ENCODE results near the gene ATG9A.

The ATG9A gene

DNA sequence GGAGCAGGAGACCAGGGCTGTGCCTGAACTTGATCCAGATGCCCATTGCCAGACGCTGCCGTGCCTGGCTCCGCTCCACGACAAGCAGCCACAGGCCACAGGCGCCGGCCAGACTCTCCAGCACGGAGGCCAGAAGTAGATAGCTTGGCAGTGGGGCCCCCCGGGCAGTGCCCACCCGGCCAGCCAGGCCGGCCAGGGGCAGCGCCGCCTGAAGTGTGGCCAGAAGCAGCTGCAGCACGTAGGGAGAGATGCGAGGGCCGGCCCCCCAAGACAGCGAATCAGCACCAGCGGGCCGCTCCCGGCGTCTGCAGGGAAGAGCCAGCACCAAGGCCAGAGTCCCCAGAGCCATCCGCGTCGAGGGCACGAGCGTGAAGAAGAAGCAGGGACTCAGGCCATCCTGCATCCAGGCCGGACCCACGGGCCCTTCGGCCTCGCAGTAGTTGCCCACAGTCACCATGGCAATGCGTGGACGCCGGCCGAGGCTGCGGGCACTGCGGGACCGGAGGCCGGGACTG is 11.2 kb downstream of the ATG9A start:
- peak overlapping the region; percentile 87; the same call in 1 of the 2 replicates for H3K9ac ChIP-seq (ENCODE audit: low read depth, low read length)

DNA sequence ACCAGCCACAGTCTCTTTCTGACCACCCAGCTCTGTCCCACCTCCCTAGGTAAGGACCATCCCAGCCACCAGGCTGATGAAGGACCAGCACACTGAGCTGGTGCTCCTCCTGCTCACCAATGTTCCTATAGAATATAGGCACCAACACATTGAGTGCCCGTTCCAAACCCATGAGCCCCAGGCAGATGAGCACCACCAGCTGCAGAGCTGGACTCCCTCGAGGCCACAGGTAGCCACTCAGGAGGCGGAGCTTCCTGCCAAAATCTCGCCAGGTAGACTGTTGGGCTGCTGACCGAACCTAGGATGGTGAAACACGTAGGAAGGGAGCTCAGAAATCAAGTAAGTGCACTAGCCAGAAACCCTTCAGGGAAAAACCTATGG is 12.9 kb downstream of the ATG9A start:
- Histone ChIP-seq H3K4me3 (ENCODE audit: low read length) (no peak overlapping the region), H3K9me3 (ENCODE audit: insufficient read depth, low read depth, low read length) (no peaks in the 10 kb centered on the region), H3K36me3 (ENCODE audit: insufficient read depth, low read depth, low read length) (peaks cover 44% of the 10 kb centered on the region), H3K9ac (ENCODE audit: low read depth, low read length) (peak overlapping the region; percentile 15; the same call in 1 of the 2 replicates), H3K27me3 (ENCODE audit: insufficient read depth, low read length) (no peaks in the 10 kb centered on the region), H3K27ac (ENCODE audit: low read length) (no peak overlapping the region), H3K4me1 (ENCODE audit: insufficient read depth, low read length) (peaks cover 3% of the 10 kb centered on the region; the same call in 1 of the 2 replicates)

More for the DNA sequence above, 11.2 kb downstream of the ATG9A start:
- Histone ChIP-seq H3K27ac (ENCODE audit: low read length) (peak overlapping the region; percentile 48), H3K9me3 (ENCODE audit: insufficient read depth, low read depth, low read length) (no peaks in the 10 kb centered on the region), H3K36me3 (ENCODE audit: insufficient read depth, low read depth, low read length) (peaks cover 45% of the 10 kb centered on the region), H3K27me3 (ENCODE audit: insufficient read depth, low read length) (no peaks in the 10 kb centered on the region), H3K4me1 (ENCODE audit: insufficient read depth, low read length) (peaks cover 3% of the 10 kb centered on the region; the same call in 1 of the 2 replicates), H3K4me3 (ENCODE audit: low read length) (peak overlapping the region; percentile 81)

DNA sequence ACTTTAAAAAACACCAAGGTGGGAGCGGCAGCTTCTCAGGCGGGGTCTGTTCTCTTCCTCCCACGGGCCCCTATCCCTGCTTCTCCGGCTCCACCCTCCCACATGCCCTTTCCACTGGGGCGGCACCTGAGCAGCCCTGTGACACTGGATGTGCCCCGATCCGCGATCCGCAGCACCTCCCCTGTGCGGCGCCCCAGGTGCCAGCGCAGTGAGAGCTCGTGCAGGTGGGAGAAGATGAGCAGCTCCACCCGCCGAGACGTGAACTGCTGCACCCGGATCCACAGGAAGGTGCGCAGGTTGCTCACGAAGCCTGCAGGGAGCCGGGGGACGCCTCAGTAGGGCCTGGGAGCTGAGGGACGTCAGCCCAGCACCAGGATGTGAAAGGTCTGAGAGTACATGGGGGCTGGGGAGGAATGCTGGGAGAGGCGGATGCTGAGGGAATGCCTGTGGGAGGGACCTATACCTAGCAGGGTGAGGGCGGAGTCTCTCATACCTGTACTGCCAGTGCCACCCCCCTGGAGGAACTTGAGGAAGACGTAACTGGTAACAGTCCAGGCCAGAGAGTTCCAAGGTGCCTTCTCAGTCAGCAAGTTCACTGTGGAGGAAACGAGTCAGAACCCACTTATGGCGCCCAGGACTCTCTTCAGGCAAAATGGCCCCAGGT is 13.4 kb downstream of the ATG9A start:
- H3K27ac ChIP-seq (ENCODE audit: low read length): no peak overlapping the region
- no peaks in the 10 kb centered on the region for H3K27me3 ChIP-seq (ENCODE audit: insufficient read depth, low read length)
- no peak overlapping the region for H3K4me3 ChIP-seq (ENCODE audit: low read length)
- no peaks in the 10 kb centered on the region for H3K9me3 ChIP-seq (ENCODE audit: insufficient read depth, low read depth, low read length)
- peak overlapping the region; percentile 15; the same call in 1 of the 2 replicates for H3K9ac ChIP-seq (ENCODE audit: low read depth, low read length)
- H3K36me3 ChIP-seq (ENCODE audit: insufficient read depth, low read depth, low read length): peaks cover 44% of the 10 kb centered on the region
- peaks cover 3% of the 10 kb centered on the region; the same call in 1 of the 2 replicates for H3K4me1 ChIP-seq (ENCODE audit: insufficient read depth, low read length)

DNA sequence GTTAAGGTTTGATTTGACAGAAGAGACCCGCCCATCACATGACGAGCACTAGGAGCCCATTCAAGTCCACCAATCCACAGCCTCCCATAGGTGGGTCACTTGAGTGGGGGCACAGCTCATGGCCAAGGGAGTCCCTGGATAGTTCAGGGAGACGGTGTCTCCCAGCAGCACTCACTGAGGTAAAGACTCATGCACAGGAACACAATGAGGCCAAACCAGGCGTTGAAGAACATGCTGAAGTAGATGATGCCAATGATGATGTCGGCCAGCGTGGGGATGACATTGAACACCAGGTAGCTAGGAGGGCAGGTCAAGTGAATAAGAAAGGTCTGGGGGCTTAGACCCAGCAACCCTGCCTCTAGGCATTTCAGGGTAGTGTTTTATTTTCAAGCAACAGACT is 14.7 kb downstream of the ATG9A start:
- H3K27ac ChIP-seq (ENCODE audit: low read length): no peak overlapping the region

DNA sequence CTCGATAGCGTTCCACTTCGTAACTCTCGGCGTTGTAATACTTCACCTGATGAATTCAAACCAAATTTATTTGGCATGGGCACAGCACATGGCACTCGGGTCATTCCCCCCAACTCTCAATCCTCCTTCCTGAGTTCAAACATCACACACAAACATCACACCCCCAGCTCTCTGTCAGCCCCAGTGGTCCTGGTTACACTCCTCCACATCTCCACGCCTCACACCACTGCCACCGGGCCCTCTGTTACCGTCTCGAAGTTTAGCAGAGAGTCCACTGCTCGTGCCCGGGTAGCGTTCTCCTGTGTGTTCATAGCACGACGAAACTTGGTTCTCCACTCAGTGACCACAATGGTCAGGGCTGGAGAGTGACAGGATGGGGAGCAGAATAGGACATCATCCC is 15.3 kb downstream of the ATG9A start:
- Histone ChIP-seq H3K9me3 (ENCODE audit: insufficient read depth, low read depth, low read length) (no peaks in the 10 kb centered on the region), H3K27ac (ENCODE audit: low read length) (no peak overlapping the region), H3K27me3 (ENCODE audit: insufficient read depth, low read length) (no peaks in the 10 kb centered on the region), H3K9ac (ENCODE audit: low read depth, low read length) (no peak overlapping the region), H3K4me3 (ENCODE audit: low read length) (no peak overlapping the region), H3K36me3 (ENCODE audit: insufficient read depth, low read depth, low read length) (peaks cover 60% of the 10 kb centered on the region), H3K4me1 (ENCODE audit: insufficient read depth, low read length) (no peaks in the 10 kb centered on the region)

More for the DNA sequence above, 14.7 kb downstream of the ATG9A start:
- peaks cover 54% of the 10 kb centered on the region for H3K36me3 ChIP-seq (ENCODE audit: insufficient read depth, low read depth, low read length)
- peaks cover 3% of the 10 kb centered on the region; the same call in 1 of the 2 replicates for H3K4me1 ChIP-seq (ENCODE audit: insufficient read depth, low read length)
- H3K9me3 ChIP-seq (ENCODE audit: insufficient read depth, low read depth, low read length): no peaks in the 10 kb centered on the region
- H3K9ac ChIP-seq (ENCODE audit: low read depth, low read length): no peak overlapping the region
- no peak overlapping the region for H3K4me3 ChIP-seq (ENCODE audit: low read length)
- no peaks in the 10 kb centered on the region for H3K27me3 ChIP-seq (ENCODE audit: insufficient read depth, low read length)

DNA sequence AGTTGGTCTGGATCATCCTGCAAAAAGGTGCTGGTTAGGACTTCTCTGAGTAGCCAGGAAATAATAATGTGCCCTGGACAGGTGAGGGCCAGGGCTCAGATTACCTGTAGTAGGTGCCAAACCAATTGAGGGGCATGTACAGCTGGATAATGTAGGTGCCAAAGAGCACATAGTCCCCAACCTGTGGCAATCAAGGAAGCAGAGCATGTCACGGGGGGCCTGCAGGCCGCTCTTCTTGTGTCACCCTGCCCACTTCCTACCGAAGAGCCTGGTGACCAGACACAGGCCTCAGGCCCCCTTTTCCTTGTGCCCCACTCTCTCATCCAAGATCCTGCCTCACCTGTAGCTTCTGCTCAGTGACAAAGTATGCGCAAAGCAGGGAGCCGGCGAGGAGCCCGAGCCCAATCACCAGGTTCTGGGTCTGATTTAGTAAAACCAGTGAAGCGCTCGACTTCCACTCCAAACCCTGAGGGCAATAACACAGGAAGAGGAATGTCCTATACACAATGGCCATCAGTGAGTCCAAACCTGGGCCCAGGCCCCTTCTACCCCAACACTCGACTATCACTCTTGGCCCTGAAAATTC is 15.9 kb downstream of the ATG9A start:
- no peaks in the 10 kb centered on the region for H3K9me3 ChIP-seq (ENCODE audit: insufficient read depth, low read depth, low read length)
- H3K36me3 ChIP-seq (ENCODE audit: insufficient read depth, low read depth, low read length): peaks cover 66% of the 10 kb centered on the region
- no peak overlapping the region for H3K9ac ChIP-seq (ENCODE audit: low read depth, low read length)
- H3K27ac ChIP-seq (ENCODE audit: low read length): no peak overlapping the region
- no peaks in the 10 kb centered on the region for H3K27me3 ChIP-seq (ENCODE audit: insufficient read depth, low read length)
- H3K4me1 ChIP-seq (ENCODE audit: insufficient read depth, low read length): no peaks in the 10 kb centered on the region
- no peak overlapping the region for H3K4me3 ChIP-seq (ENCODE audit: low read length)

DNA sequence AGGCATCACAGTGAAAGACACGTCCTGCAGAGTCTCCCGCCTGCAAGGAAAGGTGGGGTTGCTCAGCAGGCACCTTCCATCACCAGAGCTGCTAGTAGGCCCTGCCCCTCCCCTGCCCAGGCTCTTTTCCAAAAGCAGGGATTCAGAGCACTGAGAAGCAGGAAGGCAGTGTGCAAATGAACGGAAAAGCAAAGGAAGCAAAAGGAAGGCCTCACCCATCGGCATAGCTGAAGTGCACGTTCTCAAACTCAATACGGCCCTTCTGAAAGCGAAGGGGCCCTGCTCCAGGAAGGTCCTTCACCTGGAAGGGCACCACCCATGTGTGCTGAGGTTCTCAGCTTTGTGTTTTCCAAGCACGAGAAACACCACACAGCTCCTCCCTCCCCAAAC is 16.4 kb downstream of the ATG9A start:
- Histone ChIP-seq H3K4me3 (ENCODE audit: low read length) (no peak overlapping the region), H3K27me3 (ENCODE audit: insufficient read depth, low read length) (no peaks in the 10 kb centered on the region), H3K9me3 (ENCODE audit: insufficient read depth, low read depth, low read length) (no peaks in the 10 kb centered on the region), H3K36me3 (ENCODE audit: insufficient read depth, low read depth, low read length) (peaks cover 71% of the 10 kb centered on the region), H3K4me1 (ENCODE audit: insufficient read depth, low read length) (no peaks in the 10 kb centered on the region), H3K27ac (ENCODE audit: low read length) (no peak overlapping the region), H3K9ac (ENCODE audit: low read depth, low read length) (no peak overlapping the region)

DNA sequence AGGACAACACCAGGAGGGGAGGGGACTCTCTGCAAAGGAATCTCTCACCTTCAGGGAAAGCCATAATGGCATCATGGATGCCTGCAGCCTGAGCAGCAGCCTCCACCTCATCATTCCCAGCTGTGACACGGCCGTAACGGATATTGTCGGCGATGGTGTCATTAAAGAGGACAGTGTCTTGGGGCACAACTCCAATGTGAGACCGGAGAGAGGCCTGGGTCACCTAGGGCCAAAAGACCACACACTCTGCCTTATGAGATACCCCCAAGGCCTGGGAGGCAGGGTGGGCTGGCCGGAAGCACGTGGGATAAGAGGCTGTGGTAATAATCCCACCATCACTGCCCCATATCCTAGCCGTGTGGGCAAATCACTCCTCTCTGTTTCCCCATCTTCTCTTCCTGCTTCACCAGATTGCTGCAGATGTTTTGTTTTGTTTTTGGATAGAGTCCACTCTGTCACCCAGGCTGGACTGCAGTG is 18.5 kb downstream of the ATG9A start:
- H3K9me3 ChIP-seq (ENCODE audit: insufficient read depth, low read depth, low read length): no peaks in the 10 kb centered on the region
- H3K36me3 ChIP-seq (ENCODE audit: insufficient read depth, low read depth, low read length): peaks cover 70% of the 10 kb centered on the region
- no peaks in the 10 kb centered on the region for H3K27me3 ChIP-seq (ENCODE audit: insufficient read depth, low read length)
- peaks cover 4% of the 10 kb centered on the region; the same call in 1 of the 2 replicates for H3K4me1 ChIP-seq (ENCODE audit: insufficient read depth, low read length)
- no peak overlapping the region for H3K4me3 ChIP-seq (ENCODE audit: low read length)
- H3K9ac ChIP-seq (ENCODE audit: low read depth, low read length): no peak overlapping the region
- H3K27ac ChIP-seq (ENCODE audit: low read length): no peak overlapping the region

DNA sequence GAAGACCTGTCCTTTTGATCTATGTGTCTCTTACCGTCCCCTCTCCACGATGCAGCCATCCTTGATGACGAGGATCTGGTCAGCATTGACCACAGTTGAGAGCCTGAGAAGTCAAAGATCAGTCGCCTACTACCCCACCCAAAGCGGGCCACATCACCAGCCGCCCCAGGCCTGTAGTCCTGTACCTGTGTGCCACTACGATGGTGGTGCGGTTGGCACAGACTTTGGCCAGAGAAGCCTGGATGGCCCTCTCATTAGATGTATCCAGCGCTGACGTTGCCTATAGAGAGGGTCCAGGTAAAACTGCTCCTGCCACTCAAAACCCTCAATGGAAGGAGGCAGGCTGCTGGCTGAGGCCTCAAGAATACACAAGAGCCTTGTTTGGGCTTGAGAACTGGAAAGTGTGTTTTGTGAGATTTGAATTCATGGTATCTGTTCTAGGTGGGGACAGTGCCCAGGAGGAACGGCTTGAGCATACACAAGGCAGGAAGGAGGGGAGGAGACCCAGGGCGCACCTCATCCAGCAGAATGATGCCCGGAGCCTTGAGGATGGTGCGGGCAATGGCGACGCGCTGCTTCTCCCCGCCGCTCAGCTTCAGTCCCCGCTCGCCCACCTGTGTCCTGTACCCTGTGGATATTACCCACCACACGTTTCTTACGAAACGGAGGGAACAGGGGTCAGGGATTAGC is 19.1 kb downstream of the ATG9A start:
- no peaks in the 10 kb centered on the region for H3K27me3 ChIP-seq (ENCODE audit: insufficient read depth, low read length)
- no peaks in the 10 kb centered on the region for H3K9me3 ChIP-seq (ENCODE audit: insufficient read depth, low read depth, low read length)
- no peak overlapping the region for H3K27ac ChIP-seq (ENCODE audit: low read length)
- H3K4me3 ChIP-seq (ENCODE audit: low read length): no peak overlapping the region
- H3K9ac ChIP-seq (ENCODE audit: low read depth, low read length): no peak overlapping the region
- H3K4me1 ChIP-seq (ENCODE audit: insufficient read depth, low read length): peaks cover 4% of the 10 kb centered on the region; the same call in 1 of the 2 replicates
- peaks cover 64% of the 10 kb centered on the region for H3K36me3 ChIP-seq (ENCODE audit: insufficient read depth, low read depth, low read length)

DNA sequence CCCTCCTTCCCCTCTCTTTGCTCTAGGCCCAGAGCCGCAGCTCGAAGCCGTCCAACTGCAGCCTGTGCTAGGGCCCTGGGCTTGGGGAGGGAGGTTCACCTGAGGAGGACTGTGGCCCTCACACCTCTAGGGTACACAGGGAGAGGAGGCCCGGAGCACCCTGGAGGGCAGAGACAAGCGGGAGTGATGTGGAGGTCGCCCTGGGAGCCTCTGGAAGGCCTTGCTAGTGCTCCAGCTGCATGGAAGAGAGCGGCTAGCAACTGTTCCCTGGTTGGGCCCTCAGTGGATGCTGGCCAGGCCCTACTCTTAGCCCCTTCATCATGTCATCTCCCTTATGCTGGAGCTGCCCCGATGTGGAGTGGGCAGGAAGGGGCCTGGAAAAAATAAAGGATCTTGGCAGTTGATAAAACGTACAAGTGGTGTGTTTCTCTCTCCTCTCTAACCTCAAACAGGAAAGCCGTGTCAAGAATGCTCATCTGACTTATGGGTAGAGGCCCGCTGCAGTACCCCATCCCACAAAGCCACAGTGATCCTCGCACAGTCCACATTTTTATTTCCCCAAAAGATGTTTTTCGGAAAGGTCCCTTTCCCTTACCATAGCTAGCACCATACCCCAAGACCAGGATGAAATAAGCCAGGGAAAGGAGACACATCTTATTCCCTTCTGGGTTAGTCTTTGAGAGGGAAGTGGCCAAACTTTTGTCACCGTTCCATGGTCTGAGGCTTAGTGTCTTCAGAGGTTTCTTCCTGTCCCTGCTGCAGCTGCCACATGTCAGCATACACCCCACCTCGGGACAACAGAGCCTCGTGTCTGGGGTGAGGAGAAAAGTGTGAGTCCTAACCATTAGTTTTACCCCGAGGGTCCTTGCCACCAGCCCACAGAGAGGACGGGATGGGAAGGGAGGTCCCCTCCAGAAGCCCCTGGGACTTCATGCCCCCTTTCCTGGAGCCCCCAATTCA is 19.9 kb downstream of the ATG9A start:
- no peaks in the 10 kb centered on the region for H3K27me3 ChIP-seq (ENCODE audit: insufficient read depth, low read length)
- no peak overlapping the region for H3K9ac ChIP-seq (ENCODE audit: low read depth, low read length)
- peaks cover 4% of the 10 kb centered on the region; the same call in 1 of the 2 replicates for H3K4me1 ChIP-seq (ENCODE audit: insufficient read depth, low read length)
- peaks cover 57% of the 10 kb centered on the region for H3K36me3 ChIP-seq (ENCODE audit: insufficient read depth, low read depth, low read length)
- no peak overlapping the region for H3K4me3 ChIP-seq (ENCODE audit: low read length)
- H3K9me3 ChIP-seq (ENCODE audit: insufficient read depth, low read depth, low read length): no peaks in the 10 kb centered on the region
- no peak overlapping the region for H3K27ac ChIP-seq (ENCODE audit: low read length)
